Peyer's patch (tissue), 4 donors: ENCODE data around the gene KRT6C. TPM values are rescaled to one million over a fixed set of nuclear protein-coding genes. Genes with fewer than 3 reads are reported as not detected.
"Not testable (repeated sequence)": the region's sequence is repeated elsewhere in the genome, so short reads cannot be mapped to it uniquely, and the experiment has no call there.

Experiments used
- DNase-seq, 3 donors: peaks; one replicate each; pipeline ENCODE4 v3.0.0-alpha.2; 2017 to 2019
- H3K27ac ChIP-seq, 4 donors: fragments of 200-600 bp; sonication (generic); one replicate each; pipeline ENCODE4 v1.5.1; 2016 to 2019
- H3K27me3 ChIP-seq, 2 donors: fragments of 200-600 bp; sonication (generic); one replicate each; pipeline ENCODE4 v1.5.1; 2019
- H3K36me3 ChIP-seq, 3 donors: fragments of 200-600 bp; sonication (generic); one replicate each; pipeline ENCODE4 v1.5.1; 2016 to 2019
- H3K4me1 ChIP-seq, 4 donors: fragments of 200-600 bp; sonication (generic); one replicate each; pipeline ENCODE4 v1.5.1; 2016 to 2019
- H3K4me3 ChIP-seq, 4 donors: fragments of 200-600 bp; sonication (generic); 1 replicate in 3 of 4; 2 replicates in 1 of 4; pipeline ENCODE4 v1.5.1; 2016 to 2019; ENCODE audit warnings: mild to moderate bottlenecking in 1 of 4
- H3K9me3 ChIP-seq, 4 donors: fragments of 200-600 bp; sonication (generic); one replicate each; pipeline ENCODE4 v1.5.1; 2016 to 2019; ENCODE audit warnings: mild to moderate bottlenecking in 1 of 4
- POLR2A ChIP-seq, 2 donors: fragments of 450-650 bp; IDR thresholded peaks; one replicate each; pipeline ENCODE4 v1.5.1; 2017; ENCODE audit warnings: antibody characterized with exemption in 2 of 2, mild to moderate bottlenecking in 2 of 2, moderate library complexity in 2 of 2
- total RNA-seq, 4 donors: library from RNA; depleted of rRNA; stranded (reverse); fragments of >200 nt; gene quantifications; one replicate each; pipeline ENCODE4 v1.1.0, GENCODE V29; 2016
- TF ChIP-seq, protein P1 (sequence below), 6 experiments: fragments of 450-650 bp in 4 of 6; fragments of 200-600 bp in 2 of 6; sonication (generic) in 1 of 6; IDR thresholded peaks; one replicate each; pipeline ENCODE4 v1.5.1; 2017 to 2019; ENCODE audit warnings: antibody characterized with exemption in 6 of 6, mild to moderate bottlenecking in 3 of 6, moderate library complexity in 1 of 6

KRT6C gene
- total RNA-seq, 4 donors from 2014 or later: 0.67 TPM; not detected in 3

GRCh38 chr12:52455821-52456220 is 17.8 kb downstream of the KRT6C start:
- H3K27ac ChIP-seq: no peak overlapping the region
- no peaks in the 10 kb centered on the region for H3K4me1 ChIP-seq
- no peaks in the 10 kb centered on the region for H3K27me3 ChIP-seq
- no peaks in the 10 kb centered on the region for H3K36me3 ChIP-seq
- TF ChIP-seq, protein P1, sequence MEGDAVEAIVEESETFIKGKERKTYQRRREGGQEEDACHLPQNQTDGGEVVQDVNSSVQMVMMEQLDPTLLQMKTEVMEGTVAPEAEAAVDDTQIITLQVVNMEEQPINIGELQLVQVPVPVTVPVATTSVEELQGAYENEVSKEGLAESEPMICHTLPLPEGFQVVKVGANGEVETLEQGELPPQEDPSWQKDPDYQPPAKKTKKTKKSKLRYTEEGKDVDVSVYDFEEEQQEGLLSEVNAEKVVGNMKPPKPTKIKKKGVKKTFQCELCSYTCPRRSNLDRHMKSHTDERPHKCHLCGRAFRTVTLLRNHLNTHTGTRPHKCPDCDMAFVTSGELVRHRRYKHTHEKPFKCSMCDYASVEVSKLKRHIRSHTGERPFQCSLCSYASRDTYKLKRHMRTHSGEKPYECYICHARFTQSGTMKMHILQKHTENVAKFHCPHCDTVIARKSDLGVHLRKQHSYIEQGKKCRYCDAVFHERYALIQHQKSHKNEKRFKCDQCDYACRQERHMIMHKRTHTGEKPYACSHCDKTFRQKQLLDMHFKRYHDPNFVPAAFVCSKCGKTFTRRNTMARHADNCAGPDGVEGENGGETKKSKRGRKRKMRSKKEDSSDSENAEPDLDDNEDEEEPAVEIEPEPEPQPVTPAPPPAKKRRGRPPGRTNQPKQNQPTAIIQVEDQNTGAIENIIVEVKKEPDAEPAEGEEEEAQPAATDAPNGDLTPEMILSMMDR (IDR thresholded peaks at IDR 0.05): no peak
- no peak for TF ChIP-seq POLR2A (IDR thresholded peaks at IDR 0.05)
- H3K4me3 ChIP-seq: no peak overlapping the region
- no peak for DNase-seq
- H3K9me3 ChIP-seq: no peaks in the 10 kb centered on the region

DNA sequence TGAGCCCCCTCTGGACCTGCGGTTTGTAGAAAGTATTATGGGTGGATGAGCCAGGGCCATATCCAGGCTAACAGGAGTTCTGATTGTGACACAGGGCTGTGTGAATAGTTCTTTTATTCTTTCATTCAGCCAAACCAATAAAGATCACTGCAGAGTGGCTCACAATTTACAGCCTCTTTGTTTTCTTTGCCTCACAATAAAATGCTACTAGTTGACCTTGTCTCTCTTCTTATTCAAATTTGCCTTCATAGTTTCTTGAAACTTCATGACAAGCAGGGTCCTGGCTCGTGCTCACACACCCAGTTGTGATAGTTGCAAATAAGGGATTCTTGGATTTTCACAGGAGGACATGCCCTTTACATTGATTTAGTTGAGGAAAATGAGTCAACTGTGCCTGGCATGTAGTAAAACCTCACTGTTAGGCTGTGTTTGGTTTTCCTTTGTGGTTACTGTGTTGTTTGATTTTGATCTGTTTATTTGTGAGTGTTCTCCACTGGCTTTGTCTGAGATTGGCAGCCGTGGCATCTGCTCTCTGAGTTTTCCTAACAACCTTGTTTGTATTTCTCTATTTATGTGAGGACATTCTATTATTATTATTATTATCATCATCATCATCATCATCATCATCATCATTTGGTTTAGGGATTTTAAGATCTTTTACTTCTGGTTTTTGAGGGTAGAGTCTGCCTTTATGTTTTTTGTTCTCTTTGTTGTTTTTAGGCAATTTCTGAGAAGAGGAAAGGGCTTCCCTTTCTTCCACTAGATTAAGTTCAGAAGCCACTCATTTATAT is 19.0 kb downstream of the KRT6C start:
- H3K27me3 ChIP-seq: no peaks in the 10 kb centered on the region
- H3K36me3 ChIP-seq: no peaks in the 10 kb centered on the region
- no peak overlapping the region for H3K27ac ChIP-seq
- no peak for DNase-seq
- H3K4me1 ChIP-seq: no peaks in the 10 kb centered on the region
- no peaks in the 10 kb centered on the region for H3K9me3 ChIP-seq
- H3K4me3 ChIP-seq: no peak overlapping the region
- no peak for TF ChIP-seq POLR2A (IDR thresholded peaks at IDR 0.05)
- TF ChIP-seq, protein P1 (IDR thresholded peaks at IDR 0.05): no peak

GRCh38 chr12:52452101-52452500 is 21.5 kb downstream of the KRT6C start, which contains the start of gene KRT6B:
KRT6B (minus strand) TSS chr12:52452146; CDS start chr12:52452078, 68 bp downstream.
- H3K27me3 ChIP-seq: no peaks in the 10 kb centered on the region
- H3K9me3 ChIP-seq: no peaks in the 10 kb centered on the region
- DNase-seq: no peak
- TF ChIP-seq, protein P1 (IDR thresholded peaks at IDR 0.05): no peak
- TF ChIP-seq POLR2A (IDR thresholded peaks at IDR 0.05): no peak
- H3K27ac ChIP-seq: no peak within 1 kb of the TSS
- no peaks in the 10 kb centered on the region for H3K4me1 ChIP-seq
- no peaks in the 10 kb centered on the region for H3K36me3 ChIP-seq
- no peak within 1 kb of the TSS for H3K4me3 ChIP-seq

- Histone ChIP-seq H3K4me3 (no peak overlapping the region), H3K27ac (no peak overlapping the region), H3K9me3 (no peaks in the 10 kb centered on the region), H3K36me3 (no peaks in the 10 kb centered on the region), H3K27me3 (no peaks in the 10 kb centered on the region), H3K4me1 (no peaks in the 10 kb centered on the region)
- no peak for TF ChIP-seq POLR2A (IDR thresholded peaks at IDR 0.05)
- TF ChIP-seq, protein P1 (IDR thresholded peaks at IDR 0.05): no peak
- no peak for DNase-seq
These were observed 25.4 kb downstream of the KRT6C start for GRCh38 chr12:52448228-52448627.

DNA sequence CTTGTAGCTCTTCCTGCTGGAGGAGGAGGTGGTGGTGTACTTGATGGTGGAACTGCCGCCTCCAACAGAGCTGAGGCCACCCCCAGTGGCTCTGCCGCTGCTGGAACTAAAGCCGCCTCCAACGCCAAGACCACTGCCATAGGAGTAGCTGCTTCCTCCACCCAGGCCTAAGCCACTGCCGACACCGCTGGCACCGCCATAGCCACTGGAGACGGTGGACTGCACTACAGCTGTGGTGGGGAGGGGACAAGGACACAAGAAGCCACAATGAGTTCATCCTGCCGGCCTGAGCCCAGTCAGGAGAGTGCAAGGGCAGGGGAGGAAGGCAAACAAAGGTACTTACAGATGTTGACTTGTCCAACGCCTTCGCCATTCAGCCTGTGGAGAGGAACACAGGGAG is 26.4 kb downstream of the KRT6C start:
- H3K4me1 ChIP-seq, H3K36me3 ChIP-seq, DNase-seq, H3K27ac ChIP-seq, H3K9me3 ChIP-seq, H3K4me3 ChIP-seq, H3K27me3 ChIP-seq: not testable (repeated sequence)

DNA sequence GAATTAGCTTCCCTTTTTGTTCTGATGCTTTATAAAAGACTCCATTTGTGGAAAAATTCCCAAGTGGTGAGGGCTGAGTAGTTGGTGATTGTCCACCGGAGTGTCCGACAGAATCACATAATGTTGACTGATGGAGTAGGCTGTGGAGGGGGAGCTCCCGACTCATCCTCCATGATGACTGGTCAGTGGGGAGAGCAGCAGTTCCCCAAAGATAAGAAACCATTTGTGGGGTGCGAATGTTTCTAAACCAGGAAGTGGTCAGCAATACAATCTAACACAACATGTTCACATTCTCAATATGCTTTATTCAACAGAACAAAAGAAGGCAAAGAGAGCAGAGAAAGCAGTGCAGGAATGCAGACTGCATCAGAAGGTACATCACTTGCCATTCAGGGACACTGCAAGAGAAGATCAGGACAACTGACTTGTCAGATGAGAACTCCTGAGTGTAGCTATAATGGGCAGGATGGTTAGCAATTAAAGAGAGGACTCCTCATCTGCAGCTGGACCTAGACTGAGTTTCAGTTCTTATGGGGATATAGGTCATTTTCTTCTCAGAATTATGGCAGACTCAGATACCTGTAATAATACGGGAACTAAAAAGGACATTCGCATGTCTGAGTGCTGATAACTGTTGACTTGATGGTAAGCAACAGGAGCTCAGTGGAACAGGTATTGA is 27.1 kb downstream of the KRT6C start:
- Histone ChIP-seq H3K27ac (no peak overlapping the region), H3K36me3 (no peaks in the 10 kb centered on the region), H3K9me3 (no peaks in the 10 kb centered on the region), H3K4me3 (no peak overlapping the region), H3K27me3 (no peaks in the 10 kb centered on the region), H3K4me1 (peaks cover 0 to 3% (median 0%) of the 10 kb centered on the region in 4 donors)
- TF ChIP-seq POLR2A (IDR thresholded peaks at IDR 0.05): no peak
- TF ChIP-seq, protein P1 (IDR thresholded peaks at IDR 0.05): no peak
- no peak for DNase-seq
